AG04449 (cell line): Measurements from ENCODE around the gene CHMP4B.

Source experiments
- CTCF ChIA-PET: fragments of 350-600 bp; formaldehyde crosslinking; extraction: SDS; loops from one replicate; lab custom pipeline; 2021; ENCODE audit warnings: antibody characterized with exemption; lab: Yijun Ruan, JAX
- POLR2A ChIA-PET: fragments of 400-600, 350-600 bp; formaldehyde crosslinking; extraction: SDS; loops from one replicate; lab custom pipeline; 2020; ENCODE audit warnings: antibody characterized with exemption, inconsistent platforms; lab: Yijun Ruan, JAX
- DNase-seq: peaks from one replicate; pipeline ENCODE4 v3.0.0-alpha.2; 2010; ENCODE audit warnings: low read depth, low spot score
- H3K4me3 ChIP-seq: 2 replicates; pipeline ENCODE4 v1.5.1; 2011; ENCODE audit warnings: low read depth, mild to moderate bottlenecking, control low read depth, low read length
- TF ChIP-seq, protein P1 (sequence below): IDR thresholded peaks from one replicate; pipeline ENCODE4 v1.5.1; 2011; ENCODE audit warnings: mild to moderate bottlenecking, moderate library complexity, low read length, control low read depth, inconsistent platforms; ENCODE audit not compliant: insufficient read depth; ENCODE audit errors: missing control alignments

The CHMP4B gene

DNA sequence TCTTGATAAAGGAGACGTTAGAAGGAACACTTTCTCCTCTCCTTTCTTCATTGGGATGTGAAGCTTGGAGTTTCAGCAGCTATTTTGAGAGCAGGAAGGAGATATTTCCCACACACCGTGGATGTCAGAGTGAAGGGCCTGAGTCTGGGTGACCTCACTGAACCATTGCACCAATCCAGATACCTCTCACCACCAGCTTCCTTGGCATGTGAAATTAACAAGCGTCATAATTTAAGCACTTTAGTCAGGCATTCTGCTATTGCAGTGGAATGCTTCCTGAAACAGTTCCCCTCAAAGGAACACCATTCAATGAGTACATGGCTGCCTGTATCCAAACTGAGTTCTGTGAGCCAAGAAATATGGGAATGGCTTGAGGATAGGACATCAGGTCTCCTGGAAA is 83.7 kb downstream of the CHMP4B start:
- ChIA-PET CTCF (interaction anchor here (1.7 to 2.9 kb wide), 2 partner anchors 13 to 32 kb away, joined by 5 to 8 read pairs; no protein-coding TSS in a partner anchor), POLR2A (no interaction called here)
- TF ChIP-seq, protein P1, sequence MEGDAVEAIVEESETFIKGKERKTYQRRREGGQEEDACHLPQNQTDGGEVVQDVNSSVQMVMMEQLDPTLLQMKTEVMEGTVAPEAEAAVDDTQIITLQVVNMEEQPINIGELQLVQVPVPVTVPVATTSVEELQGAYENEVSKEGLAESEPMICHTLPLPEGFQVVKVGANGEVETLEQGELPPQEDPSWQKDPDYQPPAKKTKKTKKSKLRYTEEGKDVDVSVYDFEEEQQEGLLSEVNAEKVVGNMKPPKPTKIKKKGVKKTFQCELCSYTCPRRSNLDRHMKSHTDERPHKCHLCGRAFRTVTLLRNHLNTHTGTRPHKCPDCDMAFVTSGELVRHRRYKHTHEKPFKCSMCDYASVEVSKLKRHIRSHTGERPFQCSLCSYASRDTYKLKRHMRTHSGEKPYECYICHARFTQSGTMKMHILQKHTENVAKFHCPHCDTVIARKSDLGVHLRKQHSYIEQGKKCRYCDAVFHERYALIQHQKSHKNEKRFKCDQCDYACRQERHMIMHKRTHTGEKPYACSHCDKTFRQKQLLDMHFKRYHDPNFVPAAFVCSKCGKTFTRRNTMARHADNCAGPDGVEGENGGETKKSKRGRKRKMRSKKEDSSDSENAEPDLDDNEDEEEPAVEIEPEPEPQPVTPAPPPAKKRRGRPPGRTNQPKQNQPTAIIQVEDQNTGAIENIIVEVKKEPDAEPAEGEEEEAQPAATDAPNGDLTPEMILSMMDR = no peak
- DNase-seq = no peak
- no peak overlapping the region for H3K4me3 ChIP-seq

DNA sequence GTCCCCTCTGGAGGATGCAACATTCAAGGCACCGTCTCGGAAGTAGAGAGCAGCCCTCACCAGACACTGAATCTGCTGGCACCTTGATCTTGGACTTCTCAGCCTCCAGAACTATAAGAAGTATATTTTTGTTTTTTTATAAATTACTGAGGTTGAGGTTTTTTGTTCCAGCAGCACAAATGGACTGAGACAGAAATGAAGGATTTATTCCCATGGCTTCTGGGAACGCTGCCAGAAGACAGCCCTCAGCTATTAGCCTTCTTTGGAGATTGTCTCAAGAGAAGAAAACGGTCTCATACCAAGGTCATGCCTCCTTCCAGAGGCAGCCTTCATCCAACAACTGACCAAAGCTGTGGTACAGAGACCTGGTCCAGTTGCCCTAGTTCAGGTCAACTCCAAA is 85.4 kb downstream of the CHMP4B start:
- POLR2A ChIA-PET = interaction anchor here (1.0 kb wide), 1 partner anchor 12 kb away, joined by 4 read pairs; no protein-coding TSS in a partner anchor

DNA sequence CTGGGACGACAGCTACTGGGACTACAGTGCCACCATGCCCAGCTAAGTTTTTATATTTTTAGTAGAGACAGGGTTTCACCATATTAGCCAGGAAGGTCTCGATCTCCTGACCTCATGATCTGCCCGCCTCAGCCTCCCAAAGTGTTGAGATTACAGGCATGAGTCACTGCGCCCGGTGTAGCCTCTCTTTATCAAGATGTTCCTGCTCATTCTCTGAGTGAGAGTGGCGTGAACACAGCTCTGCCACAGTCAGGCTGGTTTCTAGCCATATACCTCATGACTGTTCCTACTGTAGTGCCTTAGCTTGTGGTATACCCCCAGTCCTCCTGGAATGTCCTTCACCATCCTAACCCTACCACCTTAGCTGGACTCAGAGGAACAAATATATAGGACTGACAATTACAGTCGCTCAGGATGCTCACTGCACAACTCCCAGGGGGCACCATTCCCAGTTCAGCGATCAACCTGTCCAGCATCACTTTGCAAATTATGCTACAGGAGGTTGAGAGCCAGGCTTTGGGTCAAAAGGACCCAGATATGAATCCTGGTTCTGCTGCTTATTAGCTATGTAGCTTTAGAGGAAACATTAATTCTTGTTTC is 86.3 kb downstream of the CHMP4B start:
- CTCF ChIA-PET = interaction anchor here (0.6 kb wide), 1 partner anchor 34 kb away, joined by 3 read pairs; no protein-coding TSS in a partner anchor
- DNase-seq = no peak
- POLR2A ChIA-PET = interaction anchor here (1.0 kb wide), 1 partner anchor 11 kb away, joined by 4 read pairs; no protein-coding TSS in a partner anchor
- no peak overlapping the region for H3K4me3 ChIP-seq
- TF ChIP-seq, protein P1 = no peak

More for the DNA sequence above, 85.4 kb downstream of the CHMP4B start:
- CTCF ChIA-PET = interaction anchor here (1.4 kb wide), 1 partner anchor 172 kb away, joined by 3 read pairs; no protein-coding TSS in a partner anchor
- H3K4me3 ChIP-seq = no peak overlapping the region
- no peak for DNase-seq
- TF ChIP-seq, protein P1 = no peak

DNA sequence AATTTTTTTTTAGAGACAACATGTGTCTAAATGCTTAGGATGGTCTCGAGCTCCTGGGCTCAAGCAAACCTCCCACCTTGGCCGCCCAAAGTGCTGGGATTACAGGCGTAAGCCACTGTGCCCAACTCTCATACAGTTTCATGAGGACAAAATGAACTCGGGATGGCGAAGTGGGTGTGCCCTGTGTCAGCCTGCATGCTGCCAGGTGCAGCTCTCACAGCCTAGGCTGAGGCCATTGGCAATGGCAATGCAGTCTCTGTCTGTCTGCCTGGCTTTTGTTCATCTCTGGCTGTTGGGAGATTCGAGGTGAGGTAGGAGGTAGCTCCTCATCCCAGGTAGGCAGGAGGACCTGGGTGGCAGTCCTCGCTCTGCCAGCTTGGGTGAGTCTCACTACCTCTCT is 88.0 kb downstream of the CHMP4B start:
- DNase-seq = no peak
- ChIA-PET POLR2A (no interaction called here), CTCF (no interaction called here)
- no peak overlapping the region for H3K4me3 ChIP-seq
- TF ChIP-seq, protein P1 = no peak

DNA sequence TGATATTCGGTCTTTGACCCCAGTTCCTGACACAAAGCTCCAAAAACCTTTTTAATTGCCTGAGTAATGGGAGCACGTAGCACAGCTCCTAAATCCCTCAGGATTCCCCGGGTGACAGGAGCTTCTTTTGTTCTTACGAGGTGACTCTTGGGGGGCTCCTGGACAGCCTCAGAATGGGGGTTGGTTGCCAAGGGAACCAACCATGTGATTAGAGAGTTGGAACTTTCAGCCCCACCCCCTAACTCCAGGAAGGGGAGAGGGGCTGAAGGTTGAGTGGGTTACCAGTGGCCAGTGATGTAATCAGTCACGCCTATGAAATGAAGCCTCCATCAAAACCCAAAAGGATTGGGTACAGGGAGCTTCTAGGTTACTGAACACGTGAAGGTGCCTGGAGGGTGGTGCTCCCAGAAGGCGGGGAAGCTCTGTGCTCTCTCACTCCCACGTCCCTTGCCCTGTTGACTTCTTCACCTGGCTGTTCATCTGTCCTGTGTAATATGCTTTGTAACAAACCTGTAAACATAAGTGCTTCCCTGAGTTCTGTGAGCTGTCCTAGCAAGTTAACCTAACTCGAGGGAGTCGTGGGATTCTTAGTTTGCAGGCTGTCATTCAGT is 89.5 kb downstream of the CHMP4B start:
- DNase-seq = no peak
- POLR2A ChIA-PET = no interaction called here
- CTCF ChIA-PET = interaction anchor here (1.2 kb wide), 1 partner anchor 15 kb away, joined by 3 read pairs; no protein-coding TSS in a partner anchor
- no peak overlapping the region for H3K4me3 ChIP-seq
- TF ChIP-seq, protein P1 = no peak

DNA sequence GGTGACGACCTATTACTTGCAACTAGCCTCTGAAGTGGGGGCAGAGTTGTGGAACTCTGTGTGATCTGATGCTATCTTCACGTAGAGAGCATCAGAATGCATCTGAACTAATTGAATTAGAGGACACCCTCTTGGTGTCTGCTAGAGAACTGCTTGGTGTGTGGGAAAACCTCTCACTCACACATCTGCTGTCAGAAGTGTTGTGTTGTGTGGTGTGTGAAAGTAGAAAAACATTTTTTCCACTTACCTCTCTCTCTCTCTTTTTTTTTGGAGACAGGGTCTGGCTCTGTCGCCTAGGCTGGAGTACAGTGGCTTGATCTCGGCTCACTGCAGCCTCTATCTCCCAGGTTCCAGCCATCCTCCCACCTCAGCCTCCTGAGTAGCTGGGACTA is 90.0 kb downstream of the CHMP4B start:
- DNase-seq = no peak
- POLR2A ChIA-PET = no interaction called here
- TF ChIP-seq, protein P1 = no peak
- no peak overlapping the region for H3K4me3 ChIP-seq
- CTCF ChIA-PET = interaction anchor here (1.2 kb wide), 1 partner anchor 15 kb away, joined by 3 read pairs; no protein-coding TSS in a partner anchor
